WTC11 (cell line): Measurements from ENCODE around the gene NELL1. TPM values are rescaled to one million over a fixed set of nuclear protein-coding genes. Genes with fewer than 3 reads are reported as not detected.

Experiments
- ATAC-seq: fragments of 200-7000 bp; cut with Tn5 transposase; 2 replicates; pipeline ENCODE4 v1.10.0; 2021; ENCODE audit warnings: mild to moderate bottlenecking, moderate library complexity
- CTCF ChIA-PET: fragments of 300-600 bp; sonication (Branson Sonifier 250); formaldehyde crosslinking; loops from one replicate; lab custom pipeline; 2021; ENCODE audit warnings: antibody characterized with exemption; lab: Charles Lee
- POLR2A ChIA-PET: fragments of 350-600 bp; sonication (Branson Sonifier 250); formaldehyde crosslinking; loops from one replicate; lab custom pipeline; 2021; ENCODE audit warnings: antibody characterized with exemption; lab: Charles Lee
- DNase-seq: peaks from one replicate; pipeline ENCODE4 v3.0.0; 2021; ENCODE audit warnings: low spot score
- H3K27ac Mint-ChIP-seq: 2 replicates; pipeline ENCODE4 v1.8.0; 2021; ENCODE audit warnings: mixed read lengths
- H3K27me3 Mint-ChIP-seq: 2 replicates; pipeline ENCODE4 v1.8.0; 2021; ENCODE audit warnings: low read depth, mild to moderate bottlenecking, moderate library complexity, mixed read lengths
- H3K36me3 Mint-ChIP-seq: 2 replicates; pipeline ENCODE4 v1.8.0; 2021; ENCODE audit warnings: mixed read lengths
- H3K4me1 Mint-ChIP-seq: 2 replicates; pipeline ENCODE4 v1.8.0; 2022; ENCODE audit warnings: mixed read lengths
- H3K4me3 Mint-ChIP-seq: 2 replicates; pipeline ENCODE4 v1.8.0; 2021; ENCODE audit warnings: mild to moderate bottlenecking, moderate library complexity, mixed read lengths
- H3K9me3 Mint-ChIP-seq: 2 replicates; pipeline ENCODE4 v1.8.0; 2021; ENCODE audit warnings: mixed read lengths
- CBFB ChIP-seq: sonication (generic); formaldehyde crosslinking; IDR thresholded peaks from 2 replicates; pipeline ENCODE4 v1.8.1; 2022; ENCODE audit warnings: mild to moderate bottlenecking, low read depth, missing genetic modification reagents
- CREB1 ChIP-seq: sonication (generic); formaldehyde crosslinking; IDR thresholded peaks from 2 replicates; pipeline ENCODE4 v1.8.0; 2023; ENCODE audit warnings: mild to moderate bottlenecking, missing genetic modification reagents
- FOXP1 ChIP-seq: sonication (generic); formaldehyde crosslinking; IDR thresholded peaks from 2 replicates; pipeline ENCODE4 v1.8.0; 2022; ENCODE audit warnings: missing genetic modification reagents, mild to moderate bottlenecking, moderate library complexity, borderline replicate concordance
- GTF2I ChIP-seq: fragments of 250-450 bp; sonication (Bioruptor Pico); conservative IDR thresholded peaks from 2 replicates; pipeline ENCODE4 v1.4.0; 2021; ENCODE audit warnings: mild to moderate bottlenecking
- JUN ChIP-seq: sonication (generic); formaldehyde crosslinking; IDR thresholded peaks from 2 replicates; pipeline ENCODE4 v1.8.0; 2023; ENCODE audit warnings: mild to moderate bottlenecking, missing genetic modification reagents
- MXD4 ChIP-seq: fragments of 250-450 bp; sonication (Bioruptor Pico); IDR thresholded peaks from 2 replicates; pipeline ENCODE4 v1.8.0; 2021; ENCODE audit warnings: mild to moderate bottlenecking, moderate library complexity, borderline replicate concordance
- NFYB ChIP-seq: sonication (generic); formaldehyde crosslinking; conservative IDR thresholded peaks from 2 replicates; pipeline ENCODE4 v1.8.0; 2022; ENCODE audit warnings: low read depth, missing genetic modification reagents
- NR3C1 ChIP-seq: sonication (generic); formaldehyde crosslinking; conservative IDR thresholded peaks from 2 replicates; pipeline ENCODE4 v1.8.1; 2023; ENCODE audit warnings: low read depth, mild to moderate bottlenecking, missing genetic modification reagents
- SMAD3 ChIP-seq: sonication (generic); formaldehyde crosslinking; IDR thresholded peaks from 2 replicates; pipeline ENCODE4 v1.8.0; 2022; ENCODE audit warnings: missing genetic modification reagents, mild to moderate bottlenecking, borderline replicate concordance
- ZBTB21 ChIP-seq: sonication (generic); formaldehyde crosslinking; IDR thresholded peaks from 2 replicates; pipeline ENCODE4 v1.8.1; 2023; ENCODE audit warnings: mild to moderate bottlenecking, missing genetic modification reagents, borderline replicate concordance
- ZNF263 ChIP-seq: sonication (generic); formaldehyde crosslinking; IDR thresholded peaks from 2 replicates; pipeline ENCODE4 v1.8.1; 2022; ENCODE audit warnings: low read depth, mild to moderate bottlenecking, moderate library complexity, missing genetic modification reagents
- ZNF416 ChIP-seq: fragments of 250-450 bp; sonication (Bioruptor Pico); IDR thresholded peaks from 2 replicates; pipeline ENCODE4 v1.9.0; 2021; ENCODE audit warnings: mild to moderate bottlenecking, inconsistent platforms
- ZNF671 ChIP-seq: fragments of 250-450 bp; sonication (Bioruptor Pico); IDR thresholded peaks from 2 replicates; pipeline ENCODE4 v1.8.0; 2021; ENCODE audit warnings: mild to moderate bottlenecking
- total RNA-seq: library from RNA; stranded (reverse); gene quantifications from 3 replicates; pipeline ENCODE4 v1.2.3, GENCODE V29; 2021
- TF ChIP-seq, protein P1 (sequence below): sonication (generic); formaldehyde crosslinking; IDR thresholded peaks from 2 replicates; pipeline ENCODE4 v1.8.1; 2023; ENCODE audit warnings: mild to moderate bottlenecking, missing genetic modification reagents, moderate library complexity
- TF ChIP-seq, protein P2 (sequence below): sonication (generic); formaldehyde crosslinking; IDR thresholded peaks from 2 replicates; pipeline ENCODE4 v1.8.1; 2022; ENCODE audit warnings: mild to moderate bottlenecking, missing genetic modification reagents, moderate library complexity, borderline replicate concordance
- TF ChIP-seq, protein P3 (sequence below): sonication (generic); formaldehyde crosslinking; IDR thresholded peaks from 2 replicates; pipeline ENCODE4 v1.8.1; 2022; ENCODE audit warnings: low read depth, mild to moderate bottlenecking, moderate library complexity, missing genetic modification reagents, borderline replicate concordance
- TF ChIP-seq, protein P4 (sequence below): sonication (generic); formaldehyde crosslinking; IDR thresholded peaks from 2 replicates; pipeline ENCODE4 v1.8.1; 2022; ENCODE audit warnings: low read depth, missing genetic modification reagents, borderline replicate concordance
- TF ChIP-seq, protein P5 (sequence below): sonication (generic); formaldehyde crosslinking; conservative IDR thresholded peaks from 2 replicates; pipeline ENCODE4 v1.8.1; 2022; ENCODE audit warnings: mild to moderate bottlenecking, missing genetic modification reagents
- TF ChIP-seq, protein P6 (sequence below): fragments of 250-450 bp; sonication (Bioruptor Pico); conservative IDR thresholded peaks from 2 replicates; pipeline ENCODE4 v1.9.0; 2021; ENCODE audit warnings: mild to moderate bottlenecking
- TF ChIP-seq, protein P7 (sequence below): sonication (generic); formaldehyde crosslinking; IDR thresholded peaks from 2 replicates; pipeline ENCODE4 v1.8.0; 2023; ENCODE audit warnings: missing genetic modification reagents

NELL1 gene
- total RNA-seq, 1 experiment from 2014 or later, result 1.8 TPM

DNA sequence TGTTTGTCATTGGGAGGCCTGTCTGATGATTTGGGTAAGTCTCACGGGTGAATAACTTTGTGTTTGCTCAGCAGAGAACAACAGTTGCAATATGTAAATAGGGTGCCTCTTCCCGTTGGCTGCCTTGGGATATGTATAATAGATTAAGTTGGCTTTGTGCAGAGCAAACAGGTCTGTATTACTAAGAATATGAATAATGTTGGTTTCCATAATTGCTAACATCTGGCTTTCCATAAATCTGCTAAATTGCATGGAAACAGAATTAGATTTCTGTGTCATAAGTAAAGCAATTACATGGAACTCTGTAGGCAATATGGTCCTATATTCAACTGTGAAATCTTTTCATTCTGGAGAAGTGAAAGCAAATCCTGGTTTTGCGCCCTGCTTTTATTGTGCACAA is 887.5 kb downstream of the NELL1 start:
- H3K9me3 Mint-ChIP-seq, result no peaks in the 10 kb centered on the region
- H3K4me3 Mint-ChIP-seq, result no peak overlapping the region
- H3K27ac Mint-ChIP-seq, result no peak overlapping the region
- no peaks in the 10 kb centered on the region for H3K27me3 Mint-ChIP-seq
- ATAC-seq, result no peak
- H3K36me3 Mint-ChIP-seq, result no peaks in the 10 kb centered on the region
- DNase-seq, result no peak
- TF ChIP-seq NR3C1 (CRISPR knock-in tag) (no peak), MXD4 (CRISPR knock-in tag) (no peak), GTF2I (CRISPR knock-in tag) (no peak), FOXP1 (no peak), CBFB (CRISPR knock-in tag) (no peak), ZNF416 (CRISPR knock-in tag) (no peak), ZNF263 (no peak), SMAD3 (CRISPR knock-in tag) (no peak), ZNF671 (CRISPR knock-in tag) (no peak), CREB1 (CRISPR knock-in tag) (no peak)
- TF ChIP-seq, protein P1, sequence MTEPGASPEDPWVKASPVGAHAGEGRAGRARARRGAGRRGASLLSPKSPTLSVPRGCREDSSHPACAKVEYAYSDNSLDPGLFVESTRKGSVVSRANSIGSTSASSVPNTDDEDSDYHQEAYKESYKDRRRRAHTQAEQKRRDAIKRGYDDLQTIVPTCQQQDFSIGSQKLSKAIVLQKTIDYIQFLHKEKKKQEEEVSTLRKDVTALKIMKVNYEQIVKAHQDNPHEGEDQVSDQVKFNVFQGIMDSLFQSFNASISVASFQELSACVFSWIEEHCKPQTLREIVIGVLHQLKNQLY (CRISPR knock-in tag), result no peak
- TF ChIP-seq, protein P2, sequence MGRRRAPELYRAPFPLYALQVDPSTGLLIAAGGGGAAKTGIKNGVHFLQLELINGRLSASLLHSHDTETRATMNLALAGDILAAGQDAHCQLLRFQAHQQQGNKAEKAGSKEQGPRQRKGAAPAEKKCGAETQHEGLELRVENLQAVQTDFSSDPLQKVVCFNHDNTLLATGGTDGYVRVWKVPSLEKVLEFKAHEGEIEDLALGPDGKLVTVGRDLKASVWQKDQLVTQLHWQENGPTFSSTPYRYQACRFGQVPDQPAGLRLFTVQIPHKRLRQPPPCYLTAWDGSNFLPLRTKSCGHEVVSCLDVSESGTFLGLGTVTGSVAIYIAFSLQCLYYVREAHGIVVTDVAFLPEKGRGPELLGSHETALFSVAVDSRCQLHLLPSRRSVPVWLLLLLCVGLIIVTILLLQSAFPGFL (CRISPR knock-in tag), result no peak
- TF ChIP-seq, protein P3, sequence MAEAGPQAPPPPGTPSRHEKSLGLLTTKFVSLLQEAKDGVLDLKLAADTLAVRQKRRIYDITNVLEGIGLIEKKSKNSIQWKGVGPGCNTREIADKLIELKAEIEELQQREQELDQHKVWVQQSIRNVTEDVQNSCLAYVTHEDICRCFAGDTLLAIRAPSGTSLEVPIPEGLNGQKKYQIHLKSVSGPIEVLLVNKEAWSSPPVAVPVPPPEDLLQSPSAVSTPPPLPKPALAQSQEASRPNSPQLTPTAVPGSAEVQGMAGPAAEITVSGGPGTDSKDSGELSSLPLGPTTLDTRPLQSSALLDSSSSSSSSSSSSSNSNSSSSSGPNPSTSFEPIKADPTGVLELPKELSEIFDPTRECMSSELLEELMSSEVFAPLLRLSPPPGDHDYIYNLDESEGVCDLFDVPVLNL, result no peak
- TF ChIP-seq, protein P4, sequence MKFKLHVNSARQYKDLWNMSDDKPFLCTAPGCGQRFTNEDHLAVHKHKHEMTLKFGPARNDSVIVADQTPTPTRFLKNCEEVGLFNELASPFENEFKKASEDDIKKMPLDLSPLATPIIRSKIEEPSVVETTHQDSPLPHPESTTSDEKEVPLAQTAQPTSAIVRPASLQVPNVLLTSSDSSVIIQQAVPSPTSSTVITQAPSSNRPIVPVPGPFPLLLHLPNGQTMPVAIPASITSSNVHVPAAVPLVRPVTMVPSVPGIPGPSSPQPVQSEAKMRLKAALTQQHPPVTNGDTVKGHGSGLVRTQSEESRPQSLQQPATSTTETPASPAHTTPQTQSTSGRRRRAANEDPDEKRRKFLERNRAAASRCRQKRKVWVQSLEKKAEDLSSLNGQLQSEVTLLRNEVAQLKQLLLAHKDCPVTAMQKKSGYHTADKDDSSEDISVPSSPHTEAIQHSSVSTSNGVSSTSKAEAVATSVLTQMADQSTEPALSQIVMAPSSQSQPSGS (CRISPR knock-in tag), result no peak
- TF ChIP-seq, protein P5, sequence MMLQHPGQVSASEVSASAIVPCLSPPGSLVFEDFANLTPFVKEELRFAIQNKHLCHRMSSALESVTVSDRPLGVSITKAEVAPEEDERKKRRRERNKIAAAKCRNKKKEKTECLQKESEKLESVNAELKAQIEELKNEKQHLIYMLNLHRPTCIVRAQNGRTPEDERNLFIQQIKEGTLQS, result no peak
- TF ChIP-seq, protein P6, sequence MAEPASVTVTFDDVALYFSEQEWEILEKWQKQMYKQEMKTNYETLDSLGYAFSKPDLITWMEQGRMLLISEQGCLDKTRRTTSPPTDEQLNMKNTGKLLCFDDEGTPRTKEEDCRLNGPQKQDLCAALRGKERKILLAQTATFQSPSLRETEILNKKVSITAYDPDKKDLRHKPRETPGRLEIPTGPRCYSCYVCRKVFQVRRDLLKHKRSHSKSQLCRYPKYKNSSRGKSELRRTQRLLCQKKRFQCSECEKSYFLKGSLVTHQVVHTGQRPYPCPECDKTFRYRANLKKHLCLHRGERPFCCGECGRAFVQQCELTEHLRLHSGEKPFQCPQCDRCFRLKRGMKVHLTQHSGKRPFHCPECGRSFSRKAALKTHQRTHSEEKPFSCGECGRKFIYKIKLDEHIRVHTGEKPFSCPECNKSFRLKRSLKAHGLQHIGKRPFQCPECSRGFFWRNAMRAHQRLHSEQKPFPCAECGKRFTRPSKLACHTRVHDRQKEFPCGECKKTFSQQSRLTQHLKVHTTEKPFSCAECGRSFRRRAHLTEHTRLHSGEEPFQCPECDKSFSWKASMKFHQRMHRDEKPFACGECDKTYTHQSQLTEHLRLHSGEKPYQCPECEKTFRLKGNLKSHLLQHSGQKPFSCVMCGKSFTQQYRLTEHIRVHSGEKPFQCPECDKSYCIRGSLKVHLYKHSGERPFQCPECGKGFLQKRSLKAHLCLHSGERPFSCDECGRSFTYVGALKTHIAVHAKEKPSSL (CRISPR knock-in tag), result no peak
- TF ChIP-seq, protein P7, sequence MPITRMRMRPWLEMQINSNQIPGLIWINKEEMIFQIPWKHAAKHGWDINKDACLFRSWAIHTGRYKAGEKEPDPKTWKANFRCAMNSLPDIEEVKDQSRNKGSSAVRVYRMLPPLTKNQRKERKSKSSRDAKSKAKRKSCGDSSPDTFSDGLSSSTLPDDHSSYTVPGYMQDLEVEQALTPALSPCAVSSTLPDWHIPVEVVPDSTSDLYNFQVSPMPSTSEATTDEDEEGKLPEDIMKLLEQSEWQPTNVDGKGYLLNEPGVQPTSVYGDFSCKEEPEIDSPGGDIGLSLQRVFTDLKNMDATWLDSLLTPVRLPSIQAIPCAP, result no peak
- TF ChIP-seq, all 79 proteins: peak for 0
- POLR2A ChIA-PET, result no interaction called here
- CTCF ChIA-PET, result no interaction called here
- peaks cover 26% of the 10 kb centered on the region for H3K4me1 Mint-ChIP-seq

DNA sequence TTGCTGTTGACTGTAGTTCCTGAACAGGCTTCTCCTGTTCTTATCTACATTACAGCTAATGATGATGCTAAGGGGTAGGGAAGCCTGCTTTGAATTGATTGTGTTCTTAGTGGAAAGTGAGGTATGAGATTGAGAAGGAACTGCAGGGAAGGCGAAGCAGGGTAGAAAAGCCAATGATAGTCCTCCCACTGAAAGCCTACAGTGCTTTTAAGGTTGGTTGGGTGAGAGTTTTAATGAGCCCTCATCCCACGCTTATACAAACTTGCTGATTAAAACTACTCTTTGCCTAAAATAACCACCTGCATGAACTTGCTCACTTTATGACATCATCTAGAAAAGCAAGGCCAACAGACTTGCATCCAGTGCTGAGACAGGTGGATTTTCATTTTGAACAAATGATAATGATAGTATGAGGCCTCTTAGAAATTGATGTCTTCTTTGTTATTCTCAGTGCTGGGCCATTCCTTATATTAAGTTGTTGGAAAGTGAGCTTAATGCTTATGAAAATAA is 891.1 kb downstream of the NELL1 start:
- no peak overlapping the region for H3K27ac Mint-ChIP-seq
- H3K9me3 Mint-ChIP-seq, result no peaks in the 10 kb centered on the region
- H3K4me1 Mint-ChIP-seq, result peaks cover 14% of the 10 kb centered on the region
- DNase-seq (no peak), ATAC-seq (no peak)
- TF ChIP-seq NFYB (no peak), ZBTB21 (CRISPR knock-in tag) (no peak), JUN (CRISPR knock-in tag) (no peak)
- H3K4me3 Mint-ChIP-seq, result no peak overlapping the region
- H3K36me3 Mint-ChIP-seq, result no peaks in the 10 kb centered on the region
- CTCF ChIA-PET, result interaction anchor here (1.6 kb wide), 1 partner anchor 49 kb away, joined by 3 read pairs; no protein-coding TSS in a partner anchor
- POLR2A ChIA-PET, result no interaction called here
- no peaks in the 10 kb centered on the region for H3K27me3 Mint-ChIP-seq
